ENCODE data around the gene NHLRC3.

NHLRC3 gene

DNA sequence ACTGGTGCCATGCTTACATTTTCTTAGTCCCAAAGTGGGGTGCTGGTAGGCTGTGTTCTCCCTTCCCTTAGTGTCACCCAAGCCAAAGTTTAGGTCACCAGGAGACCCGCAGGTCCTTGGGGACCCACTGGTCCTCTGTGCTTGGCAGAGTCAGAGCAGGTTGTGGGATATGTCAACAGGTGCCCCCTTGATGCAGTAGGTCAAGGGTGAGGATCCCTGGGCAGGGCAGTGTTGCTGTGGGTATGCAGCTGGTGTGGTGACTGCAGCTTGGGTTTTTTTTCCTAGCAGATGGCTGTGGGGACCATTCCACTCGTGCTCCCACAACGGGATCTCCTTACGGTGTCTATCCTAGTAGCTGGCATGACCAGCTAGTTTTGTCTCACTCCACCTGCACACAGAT is 23.7 kb downstream of the NHLRC3 start:
- no peak for TF ChIP-seq GATA2 (IDR thresholded peaks at IDR 0.05; ENCODE audit: low read depth, low read length)

DNA sequence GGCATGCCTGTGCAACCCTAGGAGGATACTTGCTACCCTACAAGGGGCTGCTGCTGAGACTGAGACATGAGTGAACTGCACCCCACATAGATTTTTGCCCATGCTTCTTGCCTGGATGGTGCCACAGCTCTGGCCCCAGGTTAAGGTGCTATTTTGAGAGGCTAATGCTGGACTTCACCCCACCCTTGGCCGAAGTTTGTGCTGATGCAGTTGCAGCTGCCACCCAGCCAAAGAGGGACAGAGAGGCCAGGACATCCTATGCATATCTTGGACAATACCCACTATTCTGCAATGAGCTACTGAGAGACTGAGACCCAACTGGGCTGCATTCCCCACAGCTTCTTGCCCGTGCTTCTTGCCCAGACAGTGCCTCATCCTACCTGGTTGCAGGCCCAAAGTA is 34.6 kb downstream of the NHLRC3 start:
- TF ChIP-seq GATA2 (IDR thresholded peaks at IDR 0.05; ENCODE audit: low read depth, low read length) = no peak
- no peak for TF ChIP-seq GATA3 (IDR thresholded peaks at IDR 0.05; ENCODE audit: low read depth, low read length)

DNA sequence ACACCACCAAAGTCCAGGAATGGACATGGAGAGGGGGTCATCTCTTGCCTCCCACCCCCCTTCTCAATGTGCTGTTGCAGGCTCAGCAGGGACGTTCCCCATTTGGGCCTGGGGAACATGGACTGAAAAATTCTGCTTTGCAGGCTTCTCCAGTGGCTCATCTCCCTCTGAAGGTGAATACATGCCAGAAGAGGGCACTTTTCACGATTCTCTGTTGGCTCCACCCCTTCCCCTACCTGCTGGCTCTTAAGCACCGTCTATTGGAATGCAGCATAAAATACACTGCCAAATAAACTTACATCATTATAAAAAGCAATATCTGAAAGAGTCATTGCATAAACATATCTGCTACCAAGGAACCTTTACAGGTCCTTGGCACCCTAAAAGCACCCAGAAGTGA is 35.7 kb downstream of the NHLRC3 start:
- TF ChIP-seq GATA2 (IDR thresholded peaks at IDR 0.05; ENCODE audit: low read depth, low read length) = no peak
- no peak for TF ChIP-seq GATA3 (IDR thresholded peaks at IDR 0.05; ENCODE audit: low read depth, low read length)

DNA sequence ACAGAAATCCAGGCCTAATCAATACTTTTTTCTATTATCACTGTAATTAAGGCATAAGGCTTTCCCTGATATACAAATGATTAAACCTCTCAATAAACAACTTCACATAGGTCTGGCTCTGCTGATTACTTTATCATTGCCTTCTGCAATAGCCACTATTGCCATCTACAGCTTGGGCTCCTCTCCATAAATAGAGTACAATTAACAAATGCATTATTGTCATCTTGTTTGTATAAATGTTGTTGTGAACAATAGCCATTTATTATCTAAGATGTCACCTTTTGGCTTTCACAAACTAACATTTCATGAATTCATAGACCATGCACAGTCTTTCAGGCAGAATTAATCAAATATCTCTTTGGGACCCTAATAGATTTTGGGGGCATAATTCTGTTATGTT is 53.3 kb downstream of the NHLRC3 start:
- TF ChIP-seq GATA2 (IDR thresholded peaks at IDR 0.05; ENCODE audit: low read depth, low read length) = no peak
- no peak for TF ChIP-seq GATA3 (IDR thresholded peaks at IDR 0.05; ENCODE audit: low read depth, low read length)

DNA sequence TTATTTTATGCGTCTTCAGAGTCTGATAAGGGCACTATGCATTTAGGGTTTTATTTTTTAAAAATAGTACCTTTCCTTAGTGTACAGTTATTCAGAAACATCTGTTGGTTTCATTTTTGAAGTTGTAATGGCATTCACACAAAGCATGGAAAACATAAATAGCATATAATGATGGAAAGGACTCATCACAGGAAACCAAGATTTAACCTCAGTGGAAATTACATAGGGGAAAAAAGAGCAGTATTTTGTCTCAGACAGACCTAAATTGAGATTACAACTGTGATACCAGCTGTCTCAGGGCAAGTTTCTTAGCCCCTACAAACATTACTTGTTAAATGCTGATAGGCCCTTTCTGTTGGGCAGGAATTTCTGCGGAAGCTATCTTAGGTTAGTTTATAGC is 57.2 kb downstream of the NHLRC3 start:
- TF ChIP-seq GATA2 (IDR thresholded peaks at IDR 0.05; ENCODE audit: low read depth, low read length) = no peak
- TF ChIP-seq GATA3 (IDR thresholded peaks at IDR 0.05; ENCODE audit: low read depth, low read length) = no peak

DNA sequence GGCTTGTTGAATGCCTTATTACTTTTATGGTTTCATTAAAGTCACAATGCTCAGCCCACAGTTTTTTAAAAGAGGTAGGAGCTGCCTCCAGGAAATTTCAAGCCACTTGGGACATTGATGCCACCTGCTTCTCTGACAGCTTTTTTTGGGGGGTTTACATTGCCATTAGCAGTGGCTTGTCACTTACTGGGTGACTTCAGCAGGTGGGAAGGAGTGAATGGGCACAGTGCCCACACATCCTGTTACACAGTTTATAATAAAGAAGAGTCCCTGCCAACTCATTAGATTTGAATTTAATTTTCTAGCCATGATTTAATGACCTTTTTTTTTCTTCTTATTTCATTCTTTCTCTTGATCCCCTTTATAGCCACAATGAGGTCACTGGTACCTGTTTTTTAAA is 61.0 kb downstream of the NHLRC3 start:
- no peak for TF ChIP-seq GATA3 (IDR thresholded peaks at IDR 0.05; ENCODE audit: low read depth, low read length)
- TF ChIP-seq GATA2 (IDR thresholded peaks at IDR 0.05; ENCODE audit: low read depth, low read length) = no peak

Data from SH-SY5Y (cell line).